SKM-1 (cell line): ENCODE measurements around the gene SF3A1.
A peak's percentile ranks its signal among the peaks of the same experiment; 100 is the strongest.

Experiments
- DNase-seq: peaks from one replicate; lab custom pipeline; 2025; ENCODE audit not compliant: unreplicated experiment; lab: John Stamatoyannopoulos, UW

Gene SF3A1

GRCh38 chr22:30325724-30326254 lies 30.9 kb downstream of the SF3A1 start:
- no peak for DNase-seq

- DNase-seq = no peak
These were observed 31.5 kb downstream of the SF3A1 start for GRCh38 chr22:30325065-30325720.

- no peak for DNase-seq
These were observed 32.5 kb downstream of the SF3A1 start for GRCh38 chr22:30324014-30324730.

- no peak for DNase-seq
These were observed 33.4 kb downstream of the SF3A1 start for GRCh38 chr22:30323246-30323645.

GRCh38 chr22:30321461-30321860 lies 35.2 kb downstream of the SF3A1 start:
- no peak for DNase-seq

- DNase-seq = no peak
These were observed 36.6 kb downstream of the SF3A1 start for GRCh38 chr22:30320021-30320556.

GRCh38 chr22:30318799-30319419 lies 37.8 kb downstream of the SF3A1 start:
- no peak for DNase-seq

- no peak for DNase-seq
These were observed 38.9 kb downstream of the SF3A1 start for GRCh38 chr22:30317778-30318177.

GRCh38 chr22:30315962-30316576 lies 40.6 kb downstream of the SF3A1 start:
- DNase-seq = no peak

- no peak for DNase-seq
These were observed 41.8 kb downstream of the SF3A1 start for GRCh38 chr22:30314915-30315314.

- DNase-seq = no peak
These were observed 42.9 kb downstream of the SF3A1 start for GRCh38 chr22:30313527-30314363.

- no peak for DNase-seq
These were observed 44.6 kb downstream of the SF3A1 start for GRCh38 chr22:30312053-30312452.

GRCh38 chr22:30310881-30311771 lies 45.6 kb downstream of the SF3A1 start:
- DNase-seq = no peak

GRCh38 chr22:30309951-30310741 lies 46.5 kb downstream of the SF3A1 start:
- peak; percentile 51 for DNase-seq

GRCh38 chr22:30308518-30309230 lies 48.0 kb downstream of the SF3A1 start:
- DNase-seq = no peak

GRCh38 chr22:30308093-30308492 lies 48.6 kb downstream of the SF3A1 start:
- no peak for DNase-seq

- no peak for DNase-seq
These were observed 49.6 kb downstream of the SF3A1 start for GRCh38 chr22:30307041-30307574.

- no peak for DNase-seq
These were observed 50.1 kb downstream of the SF3A1 start for GRCh38 chr22:30306627-30307011.
